Measurements from ENCODE around the gene CDIPT.
"Not testable (repeated sequence)": the region's sequence is repeated elsewhere in the genome, so short reads cannot be mapped to it uniquely, and the experiment has no call there.

DNA sequence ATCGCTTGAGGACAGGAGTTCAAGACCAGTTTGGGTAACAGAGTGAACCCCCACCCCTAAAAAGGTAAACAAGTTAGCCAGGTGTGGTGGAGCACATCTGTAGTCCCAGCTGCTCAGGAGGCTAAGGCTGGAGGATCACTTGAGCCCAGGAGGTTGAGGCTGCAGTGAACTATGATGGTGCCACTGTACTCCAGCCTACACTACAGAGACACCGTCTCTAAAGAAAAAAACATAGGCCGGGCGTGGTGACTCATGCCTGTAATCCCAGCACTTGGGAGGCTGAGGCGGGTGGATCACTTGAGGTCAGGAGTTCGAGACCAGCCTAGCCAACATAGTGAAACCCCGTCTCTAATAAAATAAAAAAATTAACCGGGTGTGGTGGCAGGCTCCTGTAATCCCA, 6.0 kb upstream of the CDIPT start:
- TF ChIP-seq SP2 (CRISPR knock-in tag; IDR thresholded peaks at IDR 0.05); HMG20B (CRISPR knock-in tag; conservative IDR thresholded peaks at IDR 0.05); SETDB1 (CRISPR knock-in tag; IDR thresholded peaks at IDR 0.05; ENCODE audit: borderline replicate concordance); CBX2 (IDR thresholded peaks at IDR 0.05; ENCODE audit: low read depth, low read length); CBX2 (CRISPR knock-in tag; IDR thresholded peaks at IDR 0.05; ENCODE audit: low read depth); CREB1 (IDR thresholded peaks at IDR 0.05); CREB1 (CRISPR knock-in tag; IDR thresholded peaks at IDR 0.05); ZNF274 (CRISPR knock-in tag; IDR thresholded peaks at IDR 0.05); HOXD1 (CRISPR knock-in tag; IDR thresholded peaks at IDR 0.05); U2AF1 (optimal IDR thresholded peaks at IDR 0.05; ENCODE audit: low read depth, low read length): not testable (repeated sequence)
- TF ChIP-seq, protein P1, sequence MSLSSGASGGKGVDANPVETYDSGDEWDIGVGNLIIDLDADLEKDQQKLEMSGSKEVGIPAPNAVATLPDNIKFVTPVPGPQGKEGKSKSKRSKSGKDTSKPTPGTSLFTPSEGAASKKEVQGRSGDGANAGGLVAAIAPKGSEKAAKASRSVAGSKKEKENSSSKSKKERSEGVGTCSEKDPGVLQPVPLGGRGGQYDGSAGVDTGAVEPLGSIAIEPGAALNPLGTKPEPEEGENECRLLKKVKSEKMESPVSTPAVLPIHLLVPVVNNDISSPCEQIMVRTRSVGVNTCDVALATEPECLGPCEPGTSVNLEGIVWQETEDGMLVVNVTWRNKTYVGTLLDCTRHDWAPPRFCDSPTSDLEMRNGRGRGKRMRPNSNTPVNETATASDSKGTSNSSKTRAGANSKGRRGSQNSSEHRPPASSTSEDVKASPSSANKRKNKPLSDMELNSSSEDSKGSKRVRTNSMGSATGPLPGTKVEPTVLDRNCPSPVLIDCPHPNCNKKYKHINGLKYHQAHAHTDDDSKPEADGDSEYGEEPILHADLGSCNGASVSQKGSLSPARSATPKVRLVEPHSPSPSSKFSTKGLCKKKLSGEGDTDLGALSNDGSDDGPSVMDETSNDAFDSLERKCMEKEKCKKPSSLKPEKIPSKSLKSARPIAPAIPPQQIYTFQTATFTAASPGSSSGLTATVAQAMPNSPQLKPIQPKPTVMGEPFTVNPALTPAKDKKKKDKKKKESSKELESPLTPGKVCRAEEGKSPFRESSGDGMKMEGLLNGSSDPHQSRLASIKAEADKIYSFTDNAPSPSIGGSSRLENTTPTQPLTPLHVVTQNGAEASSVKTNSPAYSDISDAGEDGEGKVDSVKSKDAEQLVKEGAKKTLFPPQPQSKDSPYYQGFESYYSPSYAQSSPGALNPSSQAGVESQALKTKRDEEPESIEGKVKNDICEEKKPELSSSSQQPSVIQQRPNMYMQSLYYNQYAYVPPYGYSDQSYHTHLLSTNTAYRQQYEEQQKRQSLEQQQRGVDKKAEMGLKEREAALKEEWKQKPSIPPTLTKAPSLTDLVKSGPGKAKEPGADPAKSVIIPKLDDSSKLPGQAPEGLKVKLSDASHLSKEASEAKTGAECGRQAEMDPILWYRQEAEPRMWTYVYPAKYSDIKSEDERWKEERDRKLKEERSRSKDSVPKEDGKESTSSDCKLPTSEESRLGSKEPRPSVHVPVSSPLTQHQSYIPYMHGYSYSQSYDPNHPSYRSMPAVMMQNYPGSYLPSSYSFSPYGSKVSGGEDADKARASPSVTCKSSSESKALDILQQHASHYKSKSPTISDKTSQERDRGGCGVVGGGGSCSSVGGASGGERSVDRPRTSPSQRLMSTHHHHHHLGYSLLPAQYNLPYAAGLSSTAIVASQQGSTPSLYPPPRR (CRISPR knock-in tag; IDR thresholded peaks at IDR 0.05; ENCODE audit: borderline replicate concordance), result not testable (repeated sequence)
- TF ChIP-seq, protein P2, sequence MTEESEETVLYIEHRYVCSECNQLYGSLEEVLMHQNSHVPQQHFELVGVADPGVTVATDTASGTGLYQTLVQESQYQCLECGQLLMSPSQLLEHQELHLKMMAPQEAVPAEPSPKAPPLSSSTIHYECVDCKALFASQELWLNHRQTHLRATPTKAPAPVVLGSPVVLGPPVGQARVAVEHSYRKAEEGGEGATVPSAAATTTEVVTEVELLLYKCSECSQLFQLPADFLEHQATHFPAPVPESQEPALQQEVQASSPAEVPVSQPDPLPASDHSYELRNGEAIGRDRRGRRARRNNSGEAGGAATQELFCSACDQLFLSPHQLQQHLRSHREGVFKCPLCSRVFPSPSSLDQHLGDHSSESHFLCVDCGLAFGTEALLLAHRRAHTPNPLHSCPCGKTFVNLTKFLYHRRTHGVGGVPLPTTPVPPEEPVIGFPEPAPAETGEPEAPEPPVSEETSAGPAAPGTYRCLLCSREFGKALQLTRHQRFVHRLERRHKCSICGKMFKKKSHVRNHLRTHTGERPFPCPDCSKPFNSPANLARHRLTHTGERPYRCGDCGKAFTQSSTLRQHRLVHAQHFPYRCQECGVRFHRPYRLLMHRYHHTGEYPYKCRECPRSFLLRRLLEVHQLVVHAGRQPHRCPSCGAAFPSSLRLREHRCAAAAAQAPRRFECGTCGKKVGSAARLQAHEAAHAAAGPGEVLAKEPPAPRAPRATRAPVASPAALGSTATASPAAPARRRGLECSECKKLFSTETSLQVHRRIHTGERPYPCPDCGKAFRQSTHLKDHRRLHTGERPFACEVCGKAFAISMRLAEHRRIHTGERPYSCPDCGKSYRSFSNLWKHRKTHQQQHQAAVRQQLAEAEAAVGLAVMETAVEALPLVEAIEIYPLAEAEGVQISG (CRISPR knock-in tag; IDR thresholded peaks at IDR 0.05), result not testable (repeated sequence)
- TF ChIP-seq, protein P3, sequence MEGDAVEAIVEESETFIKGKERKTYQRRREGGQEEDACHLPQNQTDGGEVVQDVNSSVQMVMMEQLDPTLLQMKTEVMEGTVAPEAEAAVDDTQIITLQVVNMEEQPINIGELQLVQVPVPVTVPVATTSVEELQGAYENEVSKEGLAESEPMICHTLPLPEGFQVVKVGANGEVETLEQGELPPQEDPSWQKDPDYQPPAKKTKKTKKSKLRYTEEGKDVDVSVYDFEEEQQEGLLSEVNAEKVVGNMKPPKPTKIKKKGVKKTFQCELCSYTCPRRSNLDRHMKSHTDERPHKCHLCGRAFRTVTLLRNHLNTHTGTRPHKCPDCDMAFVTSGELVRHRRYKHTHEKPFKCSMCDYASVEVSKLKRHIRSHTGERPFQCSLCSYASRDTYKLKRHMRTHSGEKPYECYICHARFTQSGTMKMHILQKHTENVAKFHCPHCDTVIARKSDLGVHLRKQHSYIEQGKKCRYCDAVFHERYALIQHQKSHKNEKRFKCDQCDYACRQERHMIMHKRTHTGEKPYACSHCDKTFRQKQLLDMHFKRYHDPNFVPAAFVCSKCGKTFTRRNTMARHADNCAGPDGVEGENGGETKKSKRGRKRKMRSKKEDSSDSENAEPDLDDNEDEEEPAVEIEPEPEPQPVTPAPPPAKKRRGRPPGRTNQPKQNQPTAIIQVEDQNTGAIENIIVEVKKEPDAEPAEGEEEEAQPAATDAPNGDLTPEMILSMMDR (CRISPR knock-in tag; IDR thresholded peaks at IDR 0.05), result not testable (repeated sequence)
